Measurements from ENCODE around the gene CHD1.

Gene CHD1

DNA sequence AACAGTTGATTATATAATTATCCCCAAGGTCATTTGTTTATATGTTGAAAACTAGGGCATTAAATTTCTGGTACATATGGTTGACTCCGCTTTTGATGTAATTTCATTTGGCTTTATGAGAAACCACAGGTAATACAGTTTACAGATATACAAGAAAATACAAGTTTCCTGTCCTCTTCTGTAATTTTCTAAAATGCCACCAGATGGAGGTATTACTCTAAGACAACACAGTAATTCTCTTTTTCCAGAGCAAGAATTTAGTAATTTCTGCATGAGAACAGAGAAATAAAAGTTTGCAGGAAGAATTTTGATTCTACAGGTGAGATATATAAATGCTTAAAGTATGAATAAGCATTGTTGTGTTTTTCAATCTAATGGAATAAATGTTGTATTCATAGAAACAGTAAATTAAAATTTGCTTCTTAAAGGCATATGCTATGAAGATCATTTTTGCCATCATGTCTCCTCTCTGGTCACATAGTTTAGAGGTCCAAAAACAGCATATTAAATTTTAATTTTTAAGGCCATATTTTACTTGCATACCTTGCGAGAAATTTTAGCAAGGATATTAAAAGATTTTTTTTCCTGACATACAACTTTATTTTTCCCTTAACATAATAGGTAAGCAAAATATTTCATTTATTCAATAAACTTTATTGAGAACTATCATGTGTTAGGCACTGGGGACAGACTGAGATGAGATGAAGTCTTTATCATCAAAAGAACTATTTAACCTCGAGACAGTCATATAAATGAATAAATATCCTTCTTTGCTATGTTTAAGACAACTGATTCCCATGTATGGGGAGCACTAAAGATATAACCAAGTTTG, 22.7 kb downstream of the CHD1 start:
- in situ Hi-C loops (cut with HindIII; ENCODE audit: low sequenced_read_pairs): no loop called here

- in situ Hi-C loops (cut with HindIII; ENCODE audit: low sequenced_read_pairs): no loop called here
Measured at GRCh38 chr5:98904780-98905179, 24.0 kb downstream of the CHD1 start.

DNA sequence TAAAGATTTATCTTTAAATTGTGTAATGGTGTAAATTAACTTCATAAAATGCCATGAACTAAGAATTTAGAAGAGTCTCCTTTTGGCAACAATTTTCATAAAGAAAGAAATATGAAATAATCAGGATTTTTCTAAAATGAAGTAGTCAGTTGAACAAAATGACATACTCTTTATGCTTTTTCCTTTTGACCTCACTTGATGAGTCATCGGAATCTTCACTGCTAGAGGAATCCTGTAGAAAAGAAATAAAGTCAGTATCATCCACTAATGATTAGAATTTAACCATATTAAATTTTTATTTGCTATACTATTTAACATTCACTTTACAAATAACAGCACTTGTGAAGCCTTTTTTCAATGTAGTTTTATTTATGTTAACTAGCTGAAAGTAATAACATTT, 26.1 kb downstream of the CHD1 start:
- in situ Hi-C loops (cut with HindIII; ENCODE audit: low sequenced_read_pairs): no loop called here

- in situ Hi-C loops (cut with HindIII; ENCODE audit: low sequenced_read_pairs): no loop called here
Measured at GRCh38 chr5:98899456-98899855, 29.4 kb downstream of the CHD1 start.

GRCh38 chr5:98898743-98899142, 30.1 kb downstream of the CHD1 start:
- in situ Hi-C loops (cut with HindIII; ENCODE audit: low sequenced_read_pairs): no loop called here

DNA sequence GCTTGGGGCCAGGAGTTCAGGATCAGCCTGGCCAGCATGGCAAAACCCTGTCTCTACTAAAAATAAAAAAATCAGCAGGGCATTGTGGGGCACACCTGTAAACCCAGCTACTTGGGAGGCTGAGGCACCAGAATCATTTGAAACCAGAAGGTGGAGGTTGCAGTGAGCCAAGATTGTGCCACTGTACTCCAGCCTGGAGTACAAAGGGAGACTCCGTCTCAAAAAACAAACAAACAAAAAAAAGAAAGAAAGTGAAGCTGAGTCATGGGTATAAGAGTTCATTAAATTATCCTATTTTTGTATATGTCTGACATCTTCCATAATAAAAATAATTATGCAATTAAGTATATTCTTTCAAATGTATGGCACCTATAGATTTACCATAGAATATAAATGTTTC, 37.2 kb downstream of the CHD1 start:
- in situ Hi-C loops (cut with HindIII; ENCODE audit: low sequenced_read_pairs): no loop called here

DNA sequence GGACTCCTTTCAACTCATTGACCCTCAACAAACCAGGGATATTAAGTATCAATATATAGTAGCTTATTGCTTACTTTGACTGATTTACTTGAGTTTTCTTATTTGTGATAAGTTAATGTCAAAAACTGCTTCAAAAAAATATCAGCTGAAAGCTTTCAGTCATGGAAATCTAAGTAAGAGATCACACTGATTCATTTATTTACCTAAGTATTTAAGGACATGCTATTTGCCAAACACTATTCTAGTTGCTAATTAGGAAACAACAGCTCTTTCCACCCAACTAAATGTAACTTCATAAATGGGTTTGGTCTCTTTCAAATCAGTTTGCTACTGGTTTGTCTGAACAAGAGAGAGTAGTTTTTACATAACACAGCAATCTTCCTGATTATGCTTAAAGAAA, 48.2 kb downstream of the CHD1 start:
- in situ Hi-C loops (cut with HindIII; ENCODE audit: low sequenced_read_pairs): no loop called here

- in situ Hi-C loops (cut with HindIII; ENCODE audit: low sequenced_read_pairs): no loop called here
Measured at GRCh38 chr5:98880151-98880550, 48.7 kb downstream of the CHD1 start.

GRCh38 chr5:98877600-98877999, 51.2 kb downstream of the CHD1 start:
- in situ Hi-C loops (cut with HindIII; ENCODE audit: low sequenced_read_pairs): no loop called here

GRCh38 chr5:98872674-98873073, 56.1 kb downstream of the CHD1 start:
- in situ Hi-C loops (cut with HindIII; ENCODE audit: low sequenced_read_pairs): no loop called here

- in situ Hi-C loops (cut with HindIII; ENCODE audit: low sequenced_read_pairs): no loop called here
Measured at GRCh38 chr5:98865690-98866089, 63.1 kb downstream of the CHD1 start.

GRCh38 chr5:98847054-98847453, 81.8 kb downstream of the CHD1 start:
- in situ Hi-C loops (cut with HindIII; ENCODE audit: low sequenced_read_pairs): no loop called here

DNA sequence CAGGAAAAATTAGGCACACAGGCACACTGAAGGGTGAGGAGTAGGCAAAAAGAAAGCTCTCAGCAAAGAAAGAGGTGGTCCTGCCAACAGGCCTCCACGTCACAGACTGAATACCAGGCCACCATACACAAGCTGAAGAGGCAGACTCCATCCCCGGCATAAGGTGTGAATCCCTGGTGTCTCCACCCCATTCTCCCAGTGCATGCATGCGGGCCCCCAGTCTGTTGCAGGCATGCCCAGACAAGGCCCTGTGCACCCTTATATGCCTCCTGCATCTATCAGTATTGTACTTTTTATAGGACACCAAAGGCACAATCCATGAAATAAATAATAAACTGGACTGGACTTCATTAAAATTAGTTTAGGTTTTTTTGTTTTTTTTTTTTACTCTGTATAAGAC, 82.3 kb downstream of the CHD1 start:
- in situ Hi-C loops (cut with HindIII; ENCODE audit: low sequenced_read_pairs): no loop called here

- in situ Hi-C loops (cut with HindIII; ENCODE audit: low sequenced_read_pairs): no loop called here
Measured at GRCh38 chr5:98845878-98846277, 82.9 kb downstream of the CHD1 start.

GRCh38 chr5:98844865-98845264, 83.9 kb downstream of the CHD1 start:
- in situ Hi-C loops (cut with HindIII; ENCODE audit: low sequenced_read_pairs): no loop called here

- in situ Hi-C loops (cut with HindIII; ENCODE audit: low sequenced_read_pairs): no loop called here
Measured at GRCh38 chr5:98843481-98843880, 85.3 kb downstream of the CHD1 start.

- in situ Hi-C loops (cut with HindIII; ENCODE audit: low sequenced_read_pairs): no loop called here
Measured at GRCh38 chr5:98840946-98841345, 87.9 kb downstream of the CHD1 start.

DNA sequence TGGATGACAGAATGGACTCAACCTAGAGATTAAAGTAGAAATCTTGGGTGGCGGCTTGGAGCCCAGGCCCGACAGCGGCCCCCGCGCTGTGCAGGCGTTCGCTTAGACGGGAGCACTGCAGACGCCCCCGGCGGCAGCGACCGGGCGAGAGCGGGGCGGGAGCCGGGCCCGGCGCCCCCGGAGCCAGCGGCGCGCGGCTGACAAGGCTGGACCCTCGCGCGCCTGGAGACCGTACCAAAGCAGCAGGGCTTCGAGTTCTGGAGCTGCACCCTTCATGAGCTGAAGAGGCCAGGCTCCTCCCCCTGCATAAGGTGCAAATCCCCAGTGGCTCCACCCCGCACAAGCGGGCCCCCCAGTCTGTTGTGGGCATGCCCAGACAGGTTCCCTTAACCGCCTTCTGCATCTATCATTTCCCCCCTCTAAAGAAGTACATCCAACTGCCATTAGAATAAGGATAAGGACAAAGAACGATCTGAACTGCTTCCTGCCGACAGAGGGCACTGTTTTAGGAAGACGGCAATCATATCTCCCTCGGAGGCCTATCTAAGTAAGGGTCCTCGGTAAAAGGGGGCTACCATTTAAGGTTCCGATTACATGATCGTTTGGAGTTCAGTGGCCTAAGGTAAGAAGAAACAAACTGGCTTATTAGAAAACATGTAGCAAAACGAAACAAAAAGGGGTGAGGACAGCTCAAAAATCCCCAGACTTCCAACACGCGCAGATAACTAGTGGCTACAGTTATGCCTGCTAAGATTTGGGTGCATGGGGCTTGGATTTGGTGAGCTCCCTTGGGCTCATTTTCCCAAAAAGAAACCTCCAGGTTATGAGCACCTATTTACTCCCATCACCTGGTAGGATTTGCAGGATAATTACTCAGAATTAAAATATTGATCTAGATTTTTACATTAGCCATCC, 89.1 kb downstream of the CHD1 start:
- in situ Hi-C loops (cut with HindIII; ENCODE audit: low sequenced_read_pairs): no loop called here

- in situ Hi-C loops (cut with HindIII; ENCODE audit: low sequenced_read_pairs): no loop called here
Measured at GRCh38 chr5:98836175-98836574, 92.6 kb downstream of the CHD1 start.

GRCh38 chr5:98827588-98828284, 101.1 kb downstream of the CHD1 start:
- in situ Hi-C loops (cut with HindIII; ENCODE audit: low sequenced_read_pairs): no loop called here

DNA sequence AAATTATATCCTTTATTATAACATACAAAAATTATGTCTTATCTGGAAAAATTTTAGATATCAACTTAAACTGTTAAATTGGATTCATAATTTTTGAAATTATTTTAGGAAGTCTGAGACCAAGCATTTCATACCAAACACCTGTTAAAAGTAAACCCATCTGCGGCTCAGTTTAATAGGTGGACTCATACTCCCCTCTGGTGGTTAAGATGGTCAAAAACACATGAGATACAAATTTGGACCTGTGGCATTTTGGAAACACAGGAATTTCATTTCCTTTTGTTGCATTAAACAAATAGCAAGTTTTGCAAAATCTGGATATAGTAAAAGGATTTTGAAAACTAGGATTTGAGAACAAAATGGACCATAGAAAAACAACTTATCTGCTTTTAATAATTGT, 101.6 kb downstream of the CHD1 start:
- in situ Hi-C loops (cut with HindIII; ENCODE audit: low sequenced_read_pairs): no loop called here

Measured in DLD1 (cell line).